GM12878 (cell line): ENCODE results near the gene TROAP.

Experiments used
- CTCF ChIP-seq, 3 experiments: IDR thresholded peaks in 2 of 3; conservative IDR thresholded peaks in 1 of 3; 2 replicates each; pipeline ENCODE4 v1.5.1; 2011; ENCODE audit warnings: low read depth in 3 of 3, low read length in 3 of 3, mild to moderate bottlenecking in 3 of 3, control low read depth in 2 of 3, moderate library complexity in 2 of 3, inconsistent platforms in 1 of 3, mixed read lengths in 1 of 3; ENCODE audit not compliant: control insufficient read depth in 2 of 3, insufficient read depth in 1 of 3; ENCODE audit errors: extremely low read depth in 1 of 3
- DPF2 ChIP-seq: fragments of 450-650 bp; IDR thresholded peaks from 2 replicates; pipeline ENCODE4 v1.6.1; 2017; ENCODE audit warnings: mild to moderate bottlenecking
- ETV6 ChIP-seq, 2 experiments: fragments of 450-650 bp in 1 of 2; IDR thresholded peaks in 1 of 2; conservative IDR thresholded peaks in 1 of 2; 2 replicates each; pipeline ENCODE4 v1.6.1; 2014; ENCODE audit warnings: antibody characterized with exemption in 1 of 2, borderline replicate concordance in 1 of 2, low read depth in 1 of 2, mild to moderate bottlenecking in 1 of 2, moderate library complexity in 1 of 2
- FOXM1 ChIP-seq: IDR thresholded peaks from 2 replicates; pipeline ENCODE4 v1.6.1; 2012; ENCODE audit warnings: low read depth, mild to moderate bottlenecking, inconsistent platforms, low read length, moderate library complexity
- GABPA ChIP-seq: IDR thresholded peaks from 2 replicates; pipeline ENCODE4 v1.6.1; 2014; ENCODE audit warnings: antibody characterized with exemption, low read depth, mild to moderate bottlenecking, inconsistent platforms
- HDAC6 ChIP-seq: fragments of 200-600 bp; sonication (generic); IDR thresholded peaks from one replicate; pipeline ENCODE4 v1.8.0; 2017; ENCODE audit warnings: antibody characterized with exemption; ENCODE audit not compliant: unreplicated experiment
- IRF4 ChIP-seq: IDR thresholded peaks from 2 replicates; pipeline ENCODE4 v1.6.1; 2011; ENCODE audit warnings: low read depth, low read length
- JUNB ChIP-seq: IDR thresholded peaks from 2 replicates; pipeline ENCODE4 v1.6.1; 2016; ENCODE audit warnings: antibody characterized with exemption, mild to moderate bottlenecking
- SIN3A ChIP-seq: IDR thresholded peaks from 2 replicates; pipeline ENCODE4 v1.6.1; 2012; ENCODE audit warnings: low read depth, low read length, improper control_type of control experiment
- SIX5 ChIP-seq: IDR thresholded peaks from 2 replicates; pipeline ENCODE4 v1.6.1; 2011; ENCODE audit warnings: mild to moderate bottlenecking, low read depth, low read length, moderate library complexity; ENCODE audit not compliant: severe bottlenecking

GRCh38 chr12:49327368-49327767, 4.3 kb downstream of the TROAP start:
- no peak for TF ChIP-seq HDAC6
- no peak for TF ChIP-seq JUNB
- TF ChIP-seq SIX5: no peak
- TF ChIP-seq SIN3A: no peak
- TF ChIP-seq CTCF (IDR thresholded peaks at IDR 0.05 in 2 of 3, conservative IDR thresholded peaks at IDR 0.05 in 1 of 3; ENCODE audit: control insufficient read depth in 2 of 3, extremely low read depth in 1 of 3, insufficient read depth in 1 of 3, low read depth in 3 of 3, low read length in 3 of 3): no peak
- no peak for TF ChIP-seq GABPA
- TF ChIP-seq DPF2: no peak
- TF ChIP-seq IRF4: no peak
- no peak for TF ChIP-seq FOXM1
- no peak for TF ChIP-seq ETV6 (conservative IDR thresholded peaks at IDR 0.05 in 1 of 2, IDR thresholded peaks at IDR 0.05 in 1 of 2; ENCODE audit: borderline replicate concordance in 1 of 2, low read depth in 1 of 2)
